Right lobe of liver (tissue), 6 donors: ENCODE measurements around the gene ZMYND8. TPM values are rescaled to one million over a fixed set of nuclear protein-coding genes. Genes with fewer than 3 reads are reported as not detected.
"Not testable (repeated sequence)": the region's sequence is repeated elsewhere in the genome, so short reads cannot be mapped to it uniquely, and the experiment has no call there.

Experiments
- ATAC-seq, 4 donors: fragments of 200-7000 bp; cut with Tn5 transposase; one replicate each; pipeline ENCODE4 v1.9.1; 2020; ENCODE audit warnings: mild to moderate bottlenecking in 4 of 4, moderate library complexity in 4 of 4
- DNase-seq, 3 donors: peaks; one replicate each; pipeline ENCODE4 v3.0.0-alpha.2; 2020
- H3K27ac ChIP-seq, 3 donors: fragments of 200-600 bp; one replicate each; pipeline ENCODE4 v1.8.0; 2022
- H3K27me3 ChIP-seq, 2 donors: fragments of 200-600 bp; one replicate each; pipeline ENCODE4 v1.8.0; 2022
- H3K36me3 ChIP-seq, 4 donors: fragments of 200-600 bp; sonication (generic) in 1 of 4; one replicate each; pipeline versions ENCODE4 v1.5.1 to v1.8.0; 2017 to 2022; ENCODE audit warnings: control low read depth in 1 of 4
- H3K4me1 ChIP-seq, 4 donors: fragments of 200-600 bp; sonication (generic) in 1 of 4; one replicate each; pipeline versions ENCODE4 v1.5.1 to v1.8.0; 2017 to 2022; ENCODE audit warnings: control low read depth in 1 of 4
- H3K4me3 ChIP-seq, 3 donors: fragments of 200-600 bp; one replicate each; pipeline ENCODE4 v1.8.0; 2022
- H3K9me3 ChIP-seq, 4 donors: fragments of 200-600 bp; sonication (generic) in 1 of 4; one replicate each; pipeline versions ENCODE4 v1.5.1 to v1.8.0; 2017 to 2022; ENCODE audit warnings: control low read depth in 1 of 4
- CTCF ChIP-seq, 4 donors: fragments of 200-600 bp in 3 of 4; fragments of 450-650 bp in 1 of 4; IDR thresholded peaks; one replicate each; pipeline versions ENCODE4 v1.5.1 to v1.8.0; 2016 to 2022; ENCODE audit warnings: antibody characterized with exemption in 4 of 4, mild to moderate bottlenecking in 2 of 4
- POLR2A ChIP-seq: fragments of 450-650 bp; IDR thresholded peaks from one replicate; pipeline ENCODE4 v1.6.1; 2017; ENCODE audit warnings: antibody characterized with exemption, mild to moderate bottlenecking
- WGBS: methylation state at CpG from one replicate; pipeline ENCODE4 v1.1.6; 2018; ENCODE audit warnings: low coverage, low lambda C conversion rate; ENCODE audit not compliant: insufficient coverage; ENCODE audit errors: missing lambda C conversion rate; 5-methylcytosine and 5-hydroxymethylcytosine counted together
- intact Hi-C, 2 donors: fragments of 100-400 bp; cut with DNase I; formaldehyde crosslinking; loops; one replicate each; pipeline versions ENCODE4 v1.11.2 to v1.14.1; 2022
- total RNA-seq, 6 experiments: library from RNA; depleted of rRNA in 2 of 6; stranded (reverse); fragments of >200 nt in 2 of 6; fragmentation: NEBNext Ultra II Directional in 3 of 6; extraction: Animal tissue kit (Norgen Biotek cat#: 25700) in 3 of 6; gene quantifications; one replicate each; pipeline versions ENCODE4 v1.1.0 to v1.2.4, GENCODE V29; 2016 to 2023
- donor health status: DM: no; HTN: yes; CAD: no.
- donor health status: DM: no; HTN: no; CAD: no.
- donor health status: DM: no; HTN: no; CAD: no.
- donor health status: DM: no; HTN: yes; CAD: no.
- donor health status: DM: no; HTN: yes; CAD: no.

ZMYND8 gene
- total RNA-seq, 6 experiments from 2014 or later: 7.8 to 25.7 (median 13.8) TPM

GRCh38 chr20:47391276-47392010, 34.9 kb upstream of the ZMYND8 start:
- intact Hi-C loops: no loop called here
- WGBS: 94% methylated on average over 6 of the region's 6 CpGs
- Histone ChIP-seq H3K4me3 (no peak overlapping the region), H3K36me3 (no peaks in the 10 kb centered on the region), H3K27me3 (no peaks in the 10 kb centered on the region), H3K4me1 (no peaks in the 10 kb centered on the region), H3K27ac (no peak overlapping the region), H3K9me3 (no peaks in the 10 kb centered on the region)
- no peak for TF ChIP-seq POLR2A
- TF ChIP-seq CTCF (IDR thresholded peaks at IDR 0.05): no peak
- DNase-seq: no peak
- no peak for ATAC-seq

GRCh38 chr20:47389867-47390347, 33.4 kb upstream of the ZMYND8 start:
- no peak for TF ChIP-seq CTCF (IDR thresholded peaks at IDR 0.05)
- TF ChIP-seq POLR2A: no peak
- DNase-seq (no peak), ATAC-seq (no peak)
- H3K36me3 ChIP-seq: no peaks in the 10 kb centered on the region
- no peaks in the 10 kb centered on the region for H3K27me3 ChIP-seq
- no peaks in the 10 kb centered on the region for H3K9me3 ChIP-seq
- WGBS: 81% methylated on average over 6 of the region's 6 CpGs
- H3K4me3 ChIP-seq: no peak overlapping the region
- no peak overlapping the region for H3K27ac ChIP-seq
- no peaks in the 10 kb centered on the region for H3K4me1 ChIP-seq
- intact Hi-C loops: loop anchor here (10.0 kb wide), 3 partner anchors 115 to 235 kb away; no protein-coding TSS in a partner anchor

- not testable (repeated sequence) for H3K4me3 ChIP-seq, H3K27me3 ChIP-seq, ATAC-seq, H3K9me3 ChIP-seq, DNase-seq, H3K27ac ChIP-seq, H3K4me1 ChIP-seq, H3K36me3 ChIP-seq
- no CpG with 5 or more reads among the region's 5 CpGs for WGBS
- intact Hi-C loops: loop anchor here (10.0 kb wide), 3 partner anchors 111 to 239 kb away; no protein-coding TSS in a partner anchor
Observed at GRCh38 chr20:47385968-47386367, 29.5 kb upstream of the ZMYND8 start.

GRCh38 chr20:47382746-47383415, 26.4 kb upstream of the ZMYND8 start:
- DNase-seq: no peak
- ATAC-seq: no peak
- Histone ChIP-seq H3K4me1 (peaks cover 0 to 3% (median 0%) of the 10 kb centered on the region in 4 donors), H3K4me3 (no peak overlapping the region), H3K36me3 (no peaks in the 10 kb centered on the region), H3K27ac (no peak overlapping the region), H3K27me3 (no peaks in the 10 kb centered on the region), H3K9me3 (no peaks in the 10 kb centered on the region)
- WGBS: 97% methylated on average over 5 of the region's 5 CpGs
- intact Hi-C loops: loop anchor here (5.0 to 10.0 kb wide), 4 partner anchors 106 to 242 kb away; no protein-coding TSS in a partner anchor
- TF ChIP-seq CTCF (IDR thresholded peaks at IDR 0.05) (no peak), POLR2A (no peak)

GRCh38 chr20:47380481-47380880, 24.0 kb upstream of the ZMYND8 start:
- Histone ChIP-seq H3K4me3 (no peak overlapping the region), H3K36me3 (no peaks in the 10 kb centered on the region), H3K9me3 (no peaks in the 10 kb centered on the region), H3K4me1 (peaks cover 0 to 3% (median 0%) of the 10 kb centered on the region in 4 donors), H3K27me3 (no peaks in the 10 kb centered on the region), H3K27ac (no peak overlapping the region)
- no peak for ATAC-seq
- intact Hi-C loops: loop anchor here (5.0 to 10.0 kb wide), 4 partner anchors 103 to 244 kb away; no protein-coding TSS in a partner anchor
- WGBS: 68% methylated on average over 3 of the region's 4 CpGs
- no peak for DNase-seq
- no peak for TF ChIP-seq POLR2A
- TF ChIP-seq CTCF (IDR thresholded peaks at IDR 0.05): no peak
